Gastrocnemius medialis (tissue), 4 donors: ENCODE results near the gene ANKRD33B.

Source experiments
- POLR2A ChIP-seq, 2 donors: fragments of 450-650 bp; IDR thresholded peaks; one replicate each; pipeline ENCODE4 v1.6.1; 2017; ENCODE audit warnings: antibody characterized with exemption in 2 of 2, mild to moderate bottlenecking in 2 of 2, moderate library complexity in 2 of 2
- TF ChIP-seq, protein P1 (sequence below), 5 experiments: fragments of 450-650 bp in 3 of 5; fragments of 200-600 bp in 2 of 5; sonication (generic) in 2 of 5; IDR thresholded peaks in 4 of 5; conservative IDR thresholded peaks in 1 of 5; 1 replicate in 4 of 5; 2 replicates in 1 of 5; pipeline ENCODE4 v1.5.1; 2016 to 2019; ENCODE audit warnings: antibody characterized with exemption in 5 of 5, mild to moderate bottlenecking in 3 of 5, moderate library complexity in 3 of 5

DNA sequence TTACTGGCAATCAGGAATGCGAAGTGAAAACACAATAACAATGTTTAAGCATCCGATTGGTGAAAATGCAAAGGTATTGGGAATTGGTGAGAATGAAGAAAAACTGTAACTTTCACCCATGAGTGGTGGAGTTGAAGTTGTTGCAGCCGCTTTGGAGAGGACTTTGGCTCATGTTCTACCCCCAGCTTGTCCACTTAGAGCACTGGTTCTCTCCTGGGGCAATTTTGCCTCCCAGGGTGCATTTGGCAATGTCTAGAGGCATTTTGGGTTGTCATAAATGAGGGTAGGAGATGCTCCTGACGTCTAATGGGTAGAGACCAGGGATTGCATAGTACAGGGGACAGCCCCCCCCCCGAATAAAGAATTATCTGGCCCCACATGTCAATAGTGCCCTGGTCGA, 46.2 kb downstream of the ANKRD33B start:
- no peak for TF ChIP-seq POLR2A (IDR thresholded peaks at IDR 0.05)
- TF ChIP-seq, protein P1, sequence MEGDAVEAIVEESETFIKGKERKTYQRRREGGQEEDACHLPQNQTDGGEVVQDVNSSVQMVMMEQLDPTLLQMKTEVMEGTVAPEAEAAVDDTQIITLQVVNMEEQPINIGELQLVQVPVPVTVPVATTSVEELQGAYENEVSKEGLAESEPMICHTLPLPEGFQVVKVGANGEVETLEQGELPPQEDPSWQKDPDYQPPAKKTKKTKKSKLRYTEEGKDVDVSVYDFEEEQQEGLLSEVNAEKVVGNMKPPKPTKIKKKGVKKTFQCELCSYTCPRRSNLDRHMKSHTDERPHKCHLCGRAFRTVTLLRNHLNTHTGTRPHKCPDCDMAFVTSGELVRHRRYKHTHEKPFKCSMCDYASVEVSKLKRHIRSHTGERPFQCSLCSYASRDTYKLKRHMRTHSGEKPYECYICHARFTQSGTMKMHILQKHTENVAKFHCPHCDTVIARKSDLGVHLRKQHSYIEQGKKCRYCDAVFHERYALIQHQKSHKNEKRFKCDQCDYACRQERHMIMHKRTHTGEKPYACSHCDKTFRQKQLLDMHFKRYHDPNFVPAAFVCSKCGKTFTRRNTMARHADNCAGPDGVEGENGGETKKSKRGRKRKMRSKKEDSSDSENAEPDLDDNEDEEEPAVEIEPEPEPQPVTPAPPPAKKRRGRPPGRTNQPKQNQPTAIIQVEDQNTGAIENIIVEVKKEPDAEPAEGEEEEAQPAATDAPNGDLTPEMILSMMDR (IDR thresholded peaks at IDR 0.05 in 4 of 5, conservative IDR thresholded peaks at IDR 0.05 in 1 of 5), result no peak
